Keratinocyte (primary cell): ENCODE data around the gene GALNT13. TPM values are rescaled to one million over a fixed set of nuclear protein-coding genes. Genes with fewer than 3 reads are reported as not detected.

ENCODE experiments used
- DNase-seq: peaks from one replicate; pipeline ENCODE4 v3.0.0-alpha.2; 2011; ENCODE audit warnings: low read depth, missing footprints, low spot score
- FAIRE-seq: peaks from 2 replicates; lab custom pipeline; 2011; peaks lifted over from hg19 to GRCh38; lab: Jason Lieb, UNC
- H2AFZ ChIP-seq: 2 replicates; pipeline ENCODE4 v1.6.0; 2012; ENCODE audit warnings: low read length, control low read depth, inconsistent platforms; ENCODE audit not compliant: control insufficient read depth
- H3K27ac ChIP-seq: 2 replicates; pipeline ENCODE4 v1.5.1; 2011; ENCODE audit warnings: low read length; ENCODE audit not compliant: control insufficient read depth, insufficient read depth
- H3K27me3 ChIP-seq: 3 replicates; pipeline ENCODE4 v1.6.0; 2011; ENCODE audit warnings: low read length; ENCODE audit not compliant: control insufficient read depth, insufficient read depth; ENCODE audit errors: extremely low read depth
- H3K36me3 ChIP-seq, 2 experiments: 2 replicates in 1 of 2; 3 replicates in 1 of 2; pipeline ENCODE4 v1.5.1; 2011; ENCODE audit warnings: low read length in 2 of 2, mild to moderate bottlenecking in 1 of 2; ENCODE audit not compliant: control insufficient read depth in 2 of 2, insufficient read depth in 2 of 2; ENCODE audit errors: extremely low read depth in 1 of 2
- H3K4me1 ChIP-seq: 3 replicates; pipeline ENCODE4 v1.5.1; 2011; ENCODE audit warnings: low read length; ENCODE audit not compliant: control insufficient read depth, insufficient read depth; ENCODE audit errors: extremely low read depth
- H3K4me2 ChIP-seq: 3 replicates; pipeline ENCODE4 v1.6.0; 2011; ENCODE audit warnings: low read depth, low read length; ENCODE audit not compliant: control insufficient read depth, insufficient read depth; ENCODE audit errors: extremely low read depth
- H3K4me3 ChIP-seq, 3 experiments: fragments of 200-600 bp in 1 of 3; sonication (generic) in 1 of 3; 2 replicates in 2 of 3; 3 replicates in 1 of 3; pipeline ENCODE4 v1.5.1; 2011 to 2016; ENCODE audit warnings: low read length in 3 of 3, mild to moderate bottlenecking in 3 of 3, control low read depth in 2 of 3, inconsistent platforms in 1 of 3, low read depth in 1 of 3, mixed read lengths in 1 of 3, mixed run types in 1 of 3, moderate library complexity in 1 of 3; ENCODE audit not compliant: control insufficient read depth in 2 of 3, insufficient read depth in 2 of 3; ENCODE audit errors: extremely low read depth in 1 of 3
- H3K79me2 ChIP-seq: 2 replicates; pipeline ENCODE4 v1.6.0; 2012; ENCODE audit warnings: low read length; ENCODE audit not compliant: control insufficient read depth, insufficient read depth
- H3K9ac ChIP-seq: 3 replicates; pipeline ENCODE4 v1.6.0; 2011; ENCODE audit warnings: low read length; ENCODE audit not compliant: control insufficient read depth, insufficient read depth; ENCODE audit errors: extremely low read depth
- H3K9me1 ChIP-seq: 3 replicates; pipeline ENCODE4 v1.6.0; 2011; ENCODE audit warnings: low read length; ENCODE audit not compliant: control insufficient read depth, insufficient read depth; ENCODE audit errors: extremely low read depth
- H3K9me3 ChIP-seq: 2 replicates; pipeline ENCODE4 v1.5.1; 2012; ENCODE audit warnings: low read depth, low read length; ENCODE audit not compliant: control insufficient read depth
- H4K20me1 ChIP-seq: 3 replicates; pipeline ENCODE4 v1.6.0; 2011; ENCODE audit warnings: low read length; ENCODE audit not compliant: control insufficient read depth, insufficient read depth; ENCODE audit errors: extremely low read depth
- CTCF ChIP-seq, 3 experiments: IDR thresholded peaks in 1 of 3; conservative IDR thresholded peaks in 1 of 3; optimal IDR thresholded peaks in 1 of 3; 2 replicates in 2 of 3; 3 replicates in 1 of 3; pipeline versions ENCODE3 to v1.5.1; 2011; ENCODE audit warnings: low read length in 3 of 3, mild to moderate bottlenecking in 3 of 3, moderate library complexity in 2 of 3, control low read depth in 1 of 3, inconsistent platforms in 1 of 3; ENCODE audit not compliant: insufficient read depth in 2 of 3; ENCODE audit errors: extremely low read depth in 1 of 3
- EZH2 ChIP-seq: IDR thresholded peaks from one replicate; pipeline ENCODE4 v1.6.1; 2012; ENCODE audit warnings: inconsistent platforms, mild to moderate bottlenecking, low read length, moderate library complexity
- dilution Hi-C: fragments of 300-500 bp; cut with MboI; formaldehyde crosslinking; loops from one replicate; pipeline ENCODE4 v1.7.0; 2020; ENCODE audit warnings: low sequenced_read_pairs; ENCODE audit not compliant: extremely low pct_ligation_motif_present
- polyA plus RNA-seq, 5 experiments: library from polyadenylated mRNA; depleted of rRNA in 3 of 5; stranded (reverse) in 3 of 5; stranded (forward) in 1 of 5; unstranded in 1 of 5; fragments of >200 nt; gene quantifications; 1 replicate in 1 of 5; 2 replicates in 3 of 5; 3 replicates in 1 of 5; pipeline versions ENCODE4 v1.2.1 to v1.2.3, GENCODE V29; 2011 to 2012; ENCODE audit warnings: missing spikeins in 2 of 5, low read depth in 1 of 5, low replicate concordance in 1 of 5

The GALNT13 gene
- polyA plus RNA-seq, 1 donor (not counting 4 experiments of a cell fraction or from before 2014, with no cell fraction given), result not detected

- H3K9me1 ChIP-seq, result no peaks in the 10 kb centered on the region
- no peak overlapping the region for H3K27ac ChIP-seq
- H3K9me3 ChIP-seq, result no peaks in the 10 kb centered on the region
- no peak overlapping the region for H3K4me2 ChIP-seq
- TF ChIP-seq EZH2 (no peak), CTCF (optimal IDR thresholded peaks at IDR 0.05 in 1 of 3, IDR thresholded peaks at IDR 0.05 in 1 of 3, conservative IDR thresholded peaks at IDR 0.05 in 1 of 3; ENCODE audit: extremely low read depth in 1 of 3, insufficient read depth in 2 of 3, low read length in 3 of 3) (no peak)
- dilution Hi-C loops, result no loop called here
- no peak overlapping the region for H2AFZ ChIP-seq
- no peaks in the 10 kb centered on the region for H4K20me1 ChIP-seq
- H3K27me3 ChIP-seq, result no peaks in the 10 kb centered on the region
- FAIRE-seq (no peak), DNase-seq (no peak)
- no peak overlapping the region for H3K9ac ChIP-seq
- H3K79me2 ChIP-seq, result no peaks in the 10 kb centered on the region
- no peak overlapping the region for H3K4me3 ChIP-seq
- no peaks in the 10 kb centered on the region for H3K36me3 ChIP-seq
- no peaks in the 10 kb centered on the region for H3K4me1 ChIP-seq
Measured at GRCh38 chr2:154130821-154131220, 259.1 kb downstream of the GALNT13 start.

- no peaks in the 10 kb centered on the region for H3K79me2 ChIP-seq
- H3K4me3 ChIP-seq, result no peak overlapping the region
- H3K9me3 ChIP-seq, result no peaks in the 10 kb centered on the region
- no peak for FAIRE-seq
- H3K27me3 ChIP-seq, result no peaks in the 10 kb centered on the region
- no peak for TF ChIP-seq EZH2
- TF ChIP-seq CTCF (optimal IDR thresholded peaks at IDR 0.05 in 1 of 3, IDR thresholded peaks at IDR 0.05 in 1 of 3, conservative IDR thresholded peaks at IDR 0.05 in 1 of 3; ENCODE audit: extremely low read depth in 1 of 3, insufficient read depth in 2 of 3, low read length in 3 of 3), result no peak
- dilution Hi-C loops, result no loop called here
- H3K9ac ChIP-seq, result no peak overlapping the region
- H3K4me1 ChIP-seq, result no peaks in the 10 kb centered on the region
- no peak overlapping the region for H3K4me2 ChIP-seq
- H3K36me3 ChIP-seq, result no peaks in the 10 kb centered on the region
- no peak overlapping the region for H2AFZ ChIP-seq
- H3K27ac ChIP-seq, result no peak overlapping the region
- H4K20me1 ChIP-seq, result no peaks in the 10 kb centered on the region
- no peak for DNase-seq
- H3K9me1 ChIP-seq, result no peaks in the 10 kb centered on the region
Measured at GRCh38 chr2:154132827-154133226, 261.1 kb downstream of the GALNT13 start.
